GM19043 (cell line): ENCODE results near the gene FEN1.

Experiments used
- ATAC-seq: cut with Tn5 transposase; IDR thresholded peaks from one replicate; pipeline ENCODE4 v1.9.1; 2021; ENCODE audit warnings: low read depth; ENCODE audit not compliant: unreplicated experiment

The FEN1 gene

DNA sequence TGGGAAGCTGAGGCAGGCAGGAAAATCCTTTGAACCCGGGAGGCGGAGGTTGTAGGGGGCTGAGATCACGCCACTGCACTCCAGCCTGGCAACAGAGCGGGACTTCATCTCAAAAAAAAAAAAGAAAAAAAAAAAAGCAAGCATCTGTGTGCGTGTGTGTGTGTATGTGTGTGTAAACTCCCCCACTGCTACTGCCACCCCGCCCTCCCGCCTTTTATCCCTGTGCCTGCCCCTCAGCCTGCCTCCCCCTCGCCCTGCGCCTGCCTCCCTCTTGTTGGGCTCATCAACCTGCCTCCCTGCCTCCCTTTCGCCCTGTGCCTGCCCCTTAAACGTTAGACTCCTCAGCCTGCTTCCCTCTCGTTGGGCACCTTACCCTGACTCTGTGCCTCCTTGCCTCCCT, 18.3 kb upstream of the FEN1 start:
- ATAC-seq = no peak

- no peak for ATAC-seq
Measured at GRCh38 chr11:61775106-61775505, 17.6 kb upstream of the FEN1 start.

DNA sequence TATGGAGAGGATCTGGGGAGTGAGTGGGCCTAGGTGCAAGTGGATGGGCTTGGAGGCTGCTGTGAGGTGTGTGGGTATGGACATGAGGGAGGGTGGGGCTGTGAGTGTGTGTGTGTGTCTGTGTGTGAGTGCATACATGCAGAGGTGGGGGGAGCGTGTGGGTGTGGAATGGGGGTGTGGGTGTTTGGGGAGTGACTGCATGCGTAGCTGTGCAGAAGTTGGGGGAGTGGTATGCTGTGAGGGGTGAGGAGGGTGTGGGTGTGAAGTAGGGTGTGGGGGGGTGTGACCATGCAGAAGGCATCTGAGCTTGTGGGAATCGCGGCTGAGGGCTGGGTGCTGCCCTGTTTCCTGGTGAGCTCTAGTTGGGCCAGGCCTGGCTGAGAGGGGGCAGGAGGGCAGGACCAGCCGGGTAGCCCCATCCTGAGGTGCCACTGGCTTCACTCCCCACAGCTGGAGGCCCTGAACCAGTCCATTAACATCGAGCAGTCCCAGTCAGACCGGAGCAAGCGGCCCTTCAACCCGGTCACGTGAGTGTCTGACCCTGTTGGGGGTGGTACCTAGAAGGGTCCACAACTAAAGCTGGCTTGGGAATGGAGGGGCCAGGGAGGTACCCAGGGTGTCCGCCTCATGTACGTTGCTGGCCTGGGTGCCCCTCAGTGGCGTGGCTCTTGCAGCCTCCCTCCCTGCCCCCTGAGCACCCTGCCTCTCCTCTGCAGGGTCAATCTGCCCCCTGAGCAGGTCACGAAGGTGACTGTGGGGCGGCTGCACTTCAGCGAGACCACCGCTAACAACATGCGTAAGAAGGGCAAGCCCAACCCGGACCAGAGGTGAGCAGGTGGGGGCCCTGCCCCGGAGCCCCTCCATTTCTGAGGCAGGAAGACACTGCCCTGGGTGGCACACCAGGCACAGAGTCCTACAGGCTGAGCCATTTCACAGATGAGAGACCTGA, 16.8 kb upstream of the FEN1 start:
- ATAC-seq = no peak

DNA sequence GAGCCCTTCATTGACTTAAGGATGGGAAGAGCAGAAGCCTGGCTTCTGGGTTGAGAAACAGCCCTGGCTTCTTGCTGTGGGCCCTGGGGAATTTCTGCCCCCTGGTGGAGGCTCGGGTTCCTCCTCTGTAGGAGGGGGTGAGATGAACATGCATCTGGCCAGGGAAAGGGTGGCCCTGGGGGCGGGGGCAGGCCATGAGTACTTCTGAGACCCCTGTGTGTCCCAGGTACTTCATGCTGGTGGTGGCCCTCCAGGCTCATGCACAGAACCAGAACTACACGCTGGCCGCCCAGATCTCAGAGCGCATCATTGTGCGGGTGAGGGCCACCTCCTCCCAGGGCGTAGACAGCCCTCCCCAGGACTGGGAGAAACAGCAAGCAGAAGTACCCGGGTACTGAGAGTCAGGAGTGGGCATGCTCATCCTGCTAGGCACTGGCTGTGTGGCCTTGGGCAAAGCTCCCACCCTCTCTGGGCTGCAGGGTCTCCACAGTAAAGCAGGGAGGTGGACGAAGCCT, 16.1 kb upstream of the FEN1 start:
- ATAC-seq = peak; percentile 50

DNA sequence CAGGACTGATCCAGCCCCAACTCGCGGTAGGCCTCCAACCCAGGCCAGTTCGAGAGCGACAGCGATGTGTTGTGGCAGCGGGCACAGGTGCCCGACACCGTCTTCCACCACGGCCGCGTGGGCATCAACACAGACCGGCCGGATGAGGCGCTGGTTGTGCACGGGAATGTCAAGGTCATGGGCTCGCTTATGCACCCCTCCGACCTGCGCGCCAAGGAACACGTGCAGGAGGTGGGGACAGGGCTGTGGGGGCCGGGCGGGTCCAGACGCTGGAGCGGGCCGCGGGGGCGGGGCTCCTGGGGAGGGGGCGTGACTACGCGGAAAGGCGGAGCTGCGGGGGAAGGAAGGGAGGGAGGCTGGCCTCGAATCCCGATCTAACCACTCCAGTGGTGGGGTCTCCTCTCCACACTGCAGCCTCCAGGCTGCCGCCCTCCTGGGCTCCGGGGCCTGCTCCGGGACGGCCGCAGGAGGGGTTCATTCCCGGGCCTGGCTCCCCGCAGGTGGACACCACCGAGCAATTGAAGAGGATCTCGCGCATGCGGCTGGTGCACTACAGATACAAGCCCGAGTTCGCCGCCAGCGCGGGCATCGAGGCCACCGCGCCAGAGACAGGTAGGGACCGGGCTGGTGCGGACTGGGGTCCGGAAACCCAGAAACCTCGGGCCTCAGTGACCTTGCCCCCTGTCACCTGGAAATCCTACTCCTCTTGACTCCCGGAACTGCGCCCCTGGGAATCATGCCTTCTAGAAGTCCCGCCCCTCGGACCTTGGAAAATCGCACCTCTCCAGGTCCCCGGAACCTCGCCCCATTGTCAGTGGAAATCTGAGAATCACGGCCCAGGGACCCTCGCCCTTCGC, 15.2 kb upstream of the FEN1 start:
- no peak for ATAC-seq

DNA sequence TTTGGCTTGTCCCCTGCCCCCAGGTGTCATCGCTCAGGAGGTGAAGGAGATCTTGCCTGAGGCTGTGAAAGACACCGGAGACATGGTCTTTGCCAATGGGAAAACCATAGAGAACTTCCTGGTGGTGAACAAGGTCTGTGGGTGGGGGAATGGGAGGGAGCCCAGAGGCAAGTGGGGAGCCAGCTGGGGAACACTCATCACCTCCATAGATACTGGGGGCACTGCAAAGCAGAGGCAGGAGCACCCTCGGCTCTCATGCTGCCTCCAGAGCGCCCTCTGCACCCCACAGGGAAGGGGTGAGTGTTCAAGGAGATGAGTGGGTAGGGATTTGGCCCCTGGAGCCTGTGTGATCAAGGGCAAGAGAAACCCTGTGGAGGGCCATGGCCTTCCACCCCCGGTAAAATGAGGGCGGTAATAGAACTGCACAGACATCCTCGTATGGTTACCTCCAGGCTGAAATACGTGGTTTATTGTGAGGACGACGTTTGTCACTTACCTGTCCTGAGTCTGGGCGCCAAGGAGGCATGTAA, 14.3 kb upstream of the FEN1 start:
- no peak for ATAC-seq

DNA sequence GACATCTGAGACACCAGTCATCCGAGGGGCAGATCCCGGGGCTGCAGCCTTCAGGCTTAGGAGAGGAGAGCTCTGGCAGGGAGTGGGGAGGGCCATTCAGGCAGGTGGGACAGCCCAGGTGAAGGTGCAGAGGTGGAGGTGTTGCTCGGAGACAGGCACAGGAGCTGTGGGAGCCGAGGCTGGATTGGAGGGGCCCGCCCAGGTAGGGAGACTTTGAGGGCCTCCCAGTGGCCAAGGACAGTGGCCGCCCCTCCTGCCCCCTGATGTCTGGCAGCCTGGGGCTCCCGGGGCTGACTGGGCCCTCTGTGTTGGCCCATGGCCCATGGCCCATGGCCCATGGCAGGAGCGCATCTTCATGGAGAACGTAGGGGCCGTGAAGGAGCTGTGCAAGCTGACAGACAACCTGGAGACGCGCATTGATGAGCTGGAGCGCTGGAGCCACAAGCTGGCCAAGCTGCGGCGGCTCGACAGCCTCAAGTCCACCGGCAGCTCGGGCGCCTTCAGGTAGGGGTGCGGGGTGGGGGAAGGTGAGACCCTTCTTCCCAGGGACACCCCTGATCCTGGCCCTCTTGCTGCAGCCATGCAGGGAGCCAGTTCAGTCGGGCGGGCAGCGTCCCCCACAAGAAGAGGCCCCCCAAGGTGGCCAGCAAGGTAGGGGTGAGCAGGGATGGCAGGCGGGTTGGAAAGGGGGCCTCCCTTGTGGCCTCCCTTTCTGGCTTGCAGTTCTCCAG, 13.6 kb upstream of the FEN1 start:
- ATAC-seq = no peak

DNA sequence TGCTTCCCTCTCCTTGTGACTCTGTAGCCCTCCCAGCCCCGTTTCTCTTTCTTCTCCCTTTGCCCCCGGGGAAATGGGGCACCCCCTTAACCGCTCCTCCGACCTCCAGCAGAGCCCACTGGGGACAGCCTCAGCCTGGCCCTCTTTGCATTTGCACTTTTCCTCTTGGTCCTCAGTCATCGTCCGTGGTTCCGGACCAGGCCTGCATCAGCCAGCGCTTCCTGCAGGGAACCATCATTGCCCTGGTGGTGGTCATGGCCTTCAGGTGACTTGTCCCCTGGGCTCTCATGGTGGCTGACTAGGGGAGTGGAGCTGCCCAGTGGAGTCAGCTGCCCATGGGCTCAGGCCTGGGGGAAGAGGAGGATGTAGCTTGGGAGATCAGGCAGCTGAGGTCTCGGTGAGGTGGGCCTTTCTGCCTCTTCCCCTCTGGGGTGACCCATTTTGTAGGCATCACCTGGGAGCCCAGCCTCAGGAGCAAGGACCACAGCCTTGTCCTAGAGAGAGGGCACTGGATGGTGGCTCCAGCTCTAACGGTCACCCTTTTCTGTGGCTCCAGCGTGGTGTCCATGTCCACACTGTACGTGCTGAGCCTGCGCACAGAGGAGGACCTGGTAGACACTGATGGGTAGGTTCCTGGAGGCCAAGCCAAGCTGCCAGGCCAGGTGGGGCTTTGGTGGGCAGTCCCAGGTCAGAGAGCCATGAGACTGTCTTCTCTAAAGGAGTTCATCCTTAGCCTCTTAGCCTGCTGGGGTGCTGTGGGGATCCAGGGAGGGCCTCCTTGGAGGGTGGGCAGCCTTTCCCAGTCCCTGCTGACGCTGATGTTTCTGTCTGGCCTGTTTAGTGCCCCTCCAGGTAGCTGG, 12.8 kb upstream of the FEN1 start:
- ATAC-seq = no peak

GRCh38 chr11:61780581-61781162, 12.0 kb upstream of the FEN1 start:
- ATAC-seq = no peak

GRCh38 chr11:61781585-61781984, 11.1 kb upstream of the FEN1 start:
- no peak for ATAC-seq

- ATAC-seq = no peak
Measured at GRCh38 chr11:61782299-61782698, 10.4 kb upstream of the FEN1 start.

GRCh38 chr11:61782841-61783240, 9.9 kb upstream of the FEN1 start:
- ATAC-seq = no peak

DNA sequence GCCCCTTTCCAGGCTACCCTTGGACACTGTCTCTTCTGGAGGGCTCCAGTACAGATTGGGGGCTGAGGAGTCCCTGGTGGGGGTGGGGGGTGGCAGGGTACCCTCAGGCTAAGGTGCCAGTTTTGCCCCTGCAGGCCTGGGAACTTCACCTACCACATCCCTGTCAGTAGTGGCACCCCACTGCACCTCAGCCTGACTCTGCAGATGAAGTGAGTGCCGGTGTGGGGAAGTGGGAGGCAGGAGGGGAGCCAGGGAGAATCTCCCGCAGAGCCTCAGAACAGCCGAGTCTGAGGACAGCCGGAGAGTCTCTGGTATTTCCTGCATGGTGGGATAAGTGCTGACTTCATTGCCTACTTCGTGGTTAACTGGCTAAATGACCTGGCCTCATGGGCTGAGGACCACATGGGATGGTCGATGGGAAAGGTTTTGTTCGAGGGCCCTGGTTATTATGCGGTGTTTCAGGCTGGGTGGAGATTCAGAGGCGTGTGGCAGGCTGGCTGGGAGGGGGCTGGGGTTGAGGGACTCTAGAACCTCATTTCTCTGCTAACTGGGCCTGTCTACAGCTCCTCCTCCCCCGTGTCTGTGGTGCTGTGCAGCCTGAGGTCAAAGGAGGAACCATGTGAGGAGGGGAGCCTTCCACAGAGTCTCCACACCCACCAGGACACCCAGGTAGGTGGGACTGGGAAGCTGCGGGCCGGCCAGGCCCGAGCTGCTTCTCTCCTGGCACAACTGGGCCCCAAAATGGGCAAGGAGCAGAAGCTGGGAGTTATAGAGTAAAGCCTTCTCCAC, 8.8 kb upstream of the FEN1 start:
- no peak for ATAC-seq

DNA sequence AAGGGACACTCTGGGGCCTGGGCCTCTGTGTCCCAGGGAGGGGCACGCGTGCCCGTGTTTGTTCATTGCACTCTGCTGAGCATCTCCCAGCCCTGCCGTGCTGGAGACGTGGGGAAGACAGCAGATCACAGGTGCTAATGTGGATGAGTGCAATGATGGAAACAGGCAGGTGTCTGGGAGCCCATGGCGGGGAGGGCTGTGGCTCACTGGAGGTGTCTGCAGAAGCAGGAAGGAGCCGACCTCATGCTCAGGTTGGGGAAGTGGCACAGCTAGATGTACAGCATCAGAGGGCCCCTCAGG, 8.3 kb upstream of the FEN1 start:
- no peak for ATAC-seq

GRCh38 chr11:61785837-61786402, 6.8 kb upstream of the FEN1 start:
- ATAC-seq = no peak

- no peak for ATAC-seq
Measured at GRCh38 chr11:61787928-61788491, 4.7 kb upstream of the FEN1 start.

- ATAC-seq = no peak
Measured at GRCh38 chr11:61791737-61792309, 888 bp upstream of the FEN1 start.
